ENCODE measurements around the gene ZNF608.

ZNF608 gene

GRCh38 chr5:124772457-124773200, 26.2 kb upstream of the ZNF608 start:
- H3K36me3 ChIP-seq (ENCODE audit: control insufficient read depth, insufficient read depth, low read length, severe bottlenecking) = no peaks in the 10 kb centered on the region
- no peak overlapping the region for H3K9ac ChIP-seq (ENCODE audit: low read length)
- H3K9me3 ChIP-seq (ENCODE audit: control insufficient read depth, low read length) = no peaks in the 10 kb centered on the region
- H3K4me1 ChIP-seq (ENCODE audit: control insufficient read depth, insufficient read depth, low read length) = no peaks in the 10 kb centered on the region
- DNase-seq (ENCODE audit: low read depth) = no peak
- H3K4me3 ChIP-seq (ENCODE audit: low read length) = no peak overlapping the region
- H3K27me3 ChIP-seq (replicated peaks; ENCODE audit: control insufficient read depth, insufficient read depth, low read length) = no peaks in the 10 kb centered on the region

GRCh38 chr5:124771761-124772160, 25.3 kb upstream of the ZNF608 start:
- Histone ChIP-seq H3K9ac (ENCODE audit: low read length) (no peak overlapping the region), H3K27me3 (replicated peaks; ENCODE audit: control insufficient read depth, insufficient read depth, low read length) (no peaks in the 10 kb centered on the region), H3K4me3 (ENCODE audit: low read length) (no peak overlapping the region), H3K9me3 (ENCODE audit: control insufficient read depth, low read length) (no peaks in the 10 kb centered on the region), H3K36me3 (ENCODE audit: control insufficient read depth, insufficient read depth, low read length, severe bottlenecking) (no peaks in the 10 kb centered on the region), H3K4me1 (ENCODE audit: control insufficient read depth, insufficient read depth, low read length) (no peaks in the 10 kb centered on the region)
- no peak for DNase-seq (ENCODE audit: low read depth)

GRCh38 chr5:124764992-124765611, 18.7 kb upstream of the ZNF608 start:
- no peak for DNase-seq (ENCODE audit: low read depth)
- H3K36me3 ChIP-seq (ENCODE audit: control insufficient read depth, insufficient read depth, low read length, severe bottlenecking) = no peaks in the 10 kb centered on the region
- H3K4me1 ChIP-seq (ENCODE audit: control insufficient read depth, insufficient read depth, low read length) = no peaks in the 10 kb centered on the region
- H3K9me3 ChIP-seq (ENCODE audit: control insufficient read depth, low read length) = no peaks in the 10 kb centered on the region
- H3K27me3 ChIP-seq (replicated peaks; ENCODE audit: control insufficient read depth, insufficient read depth, low read length) = no peaks in the 10 kb centered on the region
- H3K9ac ChIP-seq (ENCODE audit: low read length) = no peak overlapping the region
- no peak overlapping the region for H3K4me3 ChIP-seq (ENCODE audit: low read length)

GRCh38 chr5:124764585-124764984, 18.1 kb upstream of the ZNF608 start:
- no peaks in the 10 kb centered on the region for H3K9me3 ChIP-seq (ENCODE audit: control insufficient read depth, low read length)
- no peak overlapping the region for H3K9ac ChIP-seq (ENCODE audit: low read length)

GRCh38 chr5:124761010-124761409, 14.6 kb upstream of the ZNF608 start:
- Histone ChIP-seq H3K9me3 (ENCODE audit: control insufficient read depth, low read length) (no peaks in the 10 kb centered on the region), H3K4me3 (ENCODE audit: low read length) (no peak overlapping the region), H3K4me1 (ENCODE audit: control insufficient read depth, insufficient read depth, low read length) (no peaks in the 10 kb centered on the region), H3K36me3 (ENCODE audit: control insufficient read depth, insufficient read depth, low read length, severe bottlenecking) (no peaks in the 10 kb centered on the region), H3K9ac (ENCODE audit: low read length) (no peak overlapping the region), H3K27me3 (replicated peaks; ENCODE audit: control insufficient read depth, insufficient read depth, low read length) (no peaks in the 10 kb centered on the region)
- no peak for DNase-seq (ENCODE audit: low read depth)

More at GRCh38 chr5:124764585-124764984, 18.1 kb upstream of the ZNF608 start:
- Histone ChIP-seq H3K36me3 (ENCODE audit: control insufficient read depth, insufficient read depth, low read length, severe bottlenecking) (no peaks in the 10 kb centered on the region), H3K4me3 (ENCODE audit: low read length) (no peak overlapping the region), H3K4me1 (ENCODE audit: control insufficient read depth, insufficient read depth, low read length) (no peaks in the 10 kb centered on the region), H3K27me3 (replicated peaks; ENCODE audit: control insufficient read depth, insufficient read depth, low read length) (no peaks in the 10 kb centered on the region)
- DNase-seq (ENCODE audit: low read depth) = no peak

GRCh38 chr5:124760608-124761007, 14.2 kb upstream of the ZNF608 start:
- no peaks in the 10 kb centered on the region for H3K27me3 ChIP-seq (replicated peaks; ENCODE audit: control insufficient read depth, insufficient read depth, low read length)
- no peaks in the 10 kb centered on the region for H3K36me3 ChIP-seq (ENCODE audit: control insufficient read depth, insufficient read depth, low read length, severe bottlenecking)
- no peak overlapping the region for H3K4me3 ChIP-seq (ENCODE audit: low read length)
- H3K4me1 ChIP-seq (ENCODE audit: control insufficient read depth, insufficient read depth, low read length) = peaks cover under 1% of the 10 kb centered on the region
- H3K9me3 ChIP-seq (ENCODE audit: control insufficient read depth, low read length) = no peaks in the 10 kb centered on the region
- H3K9ac ChIP-seq (ENCODE audit: low read length) = no peak overlapping the region
- DNase-seq (ENCODE audit: low read depth) = no peak

GRCh38 chr5:124755565-124755964, 9.1 kb upstream of the ZNF608 start:
- H3K4me1 ChIP-seq (ENCODE audit: control insufficient read depth, insufficient read depth, low read length) = peaks cover 16% of the 10 kb centered on the region
- DNase-seq (ENCODE audit: low read depth) = peak; percentile 12
- H3K36me3 ChIP-seq (ENCODE audit: control insufficient read depth, insufficient read depth, low read length, severe bottlenecking) = no peaks in the 10 kb centered on the region
- H3K27me3 ChIP-seq (replicated peaks; ENCODE audit: control insufficient read depth, insufficient read depth, low read length) = no peaks in the 10 kb centered on the region
- H3K9ac ChIP-seq (ENCODE audit: low read length) = no peak overlapping the region
- H3K4me3 ChIP-seq (ENCODE audit: low read length) = no peak overlapping the region
- H3K9me3 ChIP-seq (ENCODE audit: control insufficient read depth, low read length) = no peaks in the 10 kb centered on the region

GRCh38 chr5:124755041-124755440, 8.6 kb upstream of the ZNF608 start:
- H3K27me3 ChIP-seq (replicated peaks; ENCODE audit: control insufficient read depth, insufficient read depth, low read length) = no peaks in the 10 kb centered on the region
- DNase-seq (ENCODE audit: low read depth) = no peak

GRCh38 chr5:124754206-124754927, 7.9 kb upstream of the ZNF608 start:
- peaks cover 19% of the 10 kb centered on the region for H3K4me1 ChIP-seq (ENCODE audit: control insufficient read depth, insufficient read depth, low read length)
- H3K36me3 ChIP-seq (ENCODE audit: control insufficient read depth, insufficient read depth, low read length, severe bottlenecking) = no peaks in the 10 kb centered on the region
- peak overlapping the region; percentile 48 for H3K9ac ChIP-seq (ENCODE audit: low read length)
- DNase-seq (ENCODE audit: low read depth) = no peak
- H3K9me3 ChIP-seq (ENCODE audit: control insufficient read depth, low read length) = no peaks in the 10 kb centered on the region
- H3K27me3 ChIP-seq (replicated peaks; ENCODE audit: control insufficient read depth, insufficient read depth, low read length) = no peaks in the 10 kb centered on the region
- peak overlapping the region; percentile 71 for H3K4me3 ChIP-seq (ENCODE audit: low read length)

More at GRCh38 chr5:124755041-124755440, 8.6 kb upstream of the ZNF608 start:
- H3K36me3 ChIP-seq (ENCODE audit: control insufficient read depth, insufficient read depth, low read length, severe bottlenecking) = no peaks in the 10 kb centered on the region
- peak overlapping the region; percentile 48 for H3K9ac ChIP-seq (ENCODE audit: low read length)
- H3K4me3 ChIP-seq (ENCODE audit: low read length) = peak overlapping the region; percentile 71
- no peaks in the 10 kb centered on the region for H3K9me3 ChIP-seq (ENCODE audit: control insufficient read depth, low read length)
- H3K4me1 ChIP-seq (ENCODE audit: control insufficient read depth, insufficient read depth, low read length) = peaks cover 16% of the 10 kb centered on the region

- no peaks in the 10 kb centered on the region for H3K36me3 ChIP-seq (ENCODE audit: control insufficient read depth, insufficient read depth, low read length, severe bottlenecking)
- H3K9ac ChIP-seq (ENCODE audit: low read length) = no peak overlapping the region
- no peaks in the 10 kb centered on the region for H3K27me3 ChIP-seq (replicated peaks; ENCODE audit: control insufficient read depth, insufficient read depth, low read length)
- no peaks in the 10 kb centered on the region for H3K9me3 ChIP-seq (ENCODE audit: control insufficient read depth, low read length)
- H3K4me1 ChIP-seq (ENCODE audit: control insufficient read depth, insufficient read depth, low read length) = peaks cover 23% of the 10 kb centered on the region
- no peak overlapping the region for H3K4me3 ChIP-seq (ENCODE audit: low read length)
- DNase-seq (ENCODE audit: low read depth) = no peak
Observed at GRCh38 chr5:124752854-124753720, 6.6 kb upstream of the ZNF608 start.
